ENCODE results near the gene TMEM198. TPM values are rescaled to one million over a fixed set of nuclear protein-coding genes. Genes with fewer than 3 reads are reported as not detected.
A peak's percentile ranks its signal among the peaks of the same experiment; 100 is the strongest.

TMEM198 gene
- polyA plus RNA-seq, 1 donor from 2014 or later, result 44.0 TPM

DNA sequence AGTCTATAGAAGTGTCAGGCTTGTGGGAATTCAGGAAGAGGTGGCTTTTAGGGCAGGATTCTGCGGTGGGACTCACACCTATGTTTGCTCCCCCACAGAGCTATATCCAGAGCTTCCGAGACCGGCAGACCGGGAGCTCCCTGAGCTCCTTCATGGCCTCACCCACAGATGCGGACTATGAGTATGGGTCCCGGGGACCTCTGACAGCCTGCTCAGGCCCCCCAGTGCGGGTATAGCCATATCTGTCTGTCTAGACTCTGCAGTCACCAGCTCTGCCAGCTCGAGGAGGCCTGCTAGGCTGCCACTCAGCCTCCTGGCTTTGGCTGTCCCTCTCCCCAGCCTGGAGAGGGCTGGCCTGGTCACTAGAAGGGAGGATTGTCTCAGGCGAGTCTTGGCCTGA is 5.8 kb downstream of the TMEM198 start:
- Histone ChIP-seq H3K79me2 (replicated peaks; ENCODE audit: insufficient read depth, low read length) (peaks cover 10% of the 10 kb centered on the region), H3K27me3 (ENCODE audit: insufficient read depth, low read depth, low read length) (peaks cover 3% of the 10 kb centered on the region), H3K27ac (ENCODE audit: low read length) (no peak overlapping the region), H3K4me2 (ENCODE audit: low read length) (no peak overlapping the region), H3K9ac (ENCODE audit: low read length) (no peak overlapping the region), H3F3A (ENCODE audit: insufficient read depth, low read length, poor library complexity, severe bottlenecking) (no peaks in the 10 kb centered on the region), H2AFZ (ENCODE audit: low read depth, low read length) (no peak overlapping the region), H3K9me2 (ENCODE audit: insufficient read depth, low read length) (no peaks in the 10 kb centered on the region), H4K20me1 (ENCODE audit: insufficient read depth) (peaks cover 2% of the 10 kb centered on the region), H3K9me3 (ENCODE audit: low read length) (no peaks in the 10 kb centered on the region), H3K4me3 (ENCODE audit: low read length) (no peak overlapping the region), H3K36me3 (ENCODE audit: insufficient read depth, low read length) (no peaks in the 10 kb centered on the region)
- TF ChIP-seq EP300 (conservative IDR thresholded peaks at IDR 0.05; ENCODE audit: poor library complexity, severe bottlenecking) (no peak), POLR2AphosphoS5 (IDR thresholded peaks at IDR 0.05) (no peak), TAF1 (IDR thresholded peaks at IDR 0.05; ENCODE audit: low read depth) (no peak), CTCF (IDR thresholded peaks at IDR 0.05; ENCODE audit: poor library complexity, severe bottlenecking) (no peak), SMC3 (conservative IDR thresholded peaks at IDR 0.05; ENCODE audit: poor library complexity) (no peak)
- TF ChIP-seq, protein P1, sequence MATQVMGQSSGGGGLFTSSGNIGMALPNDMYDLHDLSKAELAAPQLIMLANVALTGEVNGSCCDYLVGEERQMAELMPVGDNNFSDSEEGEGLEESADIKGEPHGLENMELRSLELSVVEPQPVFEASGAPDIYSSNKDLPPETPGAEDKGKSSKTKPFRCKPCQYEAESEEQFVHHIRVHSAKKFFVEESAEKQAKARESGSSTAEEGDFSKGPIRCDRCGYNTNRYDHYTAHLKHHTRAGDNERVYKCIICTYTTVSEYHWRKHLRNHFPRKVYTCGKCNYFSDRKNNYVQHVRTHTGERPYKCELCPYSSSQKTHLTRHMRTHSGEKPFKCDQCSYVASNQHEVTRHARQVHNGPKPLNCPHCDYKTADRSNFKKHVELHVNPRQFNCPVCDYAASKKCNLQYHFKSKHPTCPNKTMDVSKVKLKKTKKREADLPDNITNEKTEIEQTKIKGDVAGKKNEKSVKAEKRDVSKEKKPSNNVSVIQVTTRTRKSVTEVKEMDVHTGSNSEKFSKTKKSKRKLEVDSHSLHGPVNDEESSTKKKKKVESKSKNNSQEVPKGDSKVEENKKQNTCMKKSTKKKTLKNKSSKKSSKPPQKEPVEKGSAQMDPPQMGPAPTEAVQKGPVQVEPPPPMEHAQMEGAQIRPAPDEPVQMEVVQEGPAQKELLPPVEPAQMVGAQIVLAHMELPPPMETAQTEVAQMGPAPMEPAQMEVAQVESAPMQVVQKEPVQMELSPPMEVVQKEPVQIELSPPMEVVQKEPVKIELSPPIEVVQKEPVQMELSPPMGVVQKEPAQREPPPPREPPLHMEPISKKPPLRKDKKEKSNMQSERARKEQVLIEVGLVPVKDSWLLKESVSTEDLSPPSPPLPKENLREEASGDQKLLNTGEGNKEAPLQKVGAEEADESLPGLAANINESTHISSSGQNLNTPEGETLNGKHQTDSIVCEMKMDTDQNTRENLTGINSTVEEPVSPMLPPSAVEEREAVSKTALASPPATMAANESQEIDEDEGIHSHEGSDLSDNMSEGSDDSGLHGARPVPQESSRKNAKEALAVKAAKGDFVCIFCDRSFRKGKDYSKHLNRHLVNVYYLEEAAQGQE (IDR thresholded peaks at IDR 0.05; ENCODE audit: borderline replicate concordance), result no peak

DNA sequence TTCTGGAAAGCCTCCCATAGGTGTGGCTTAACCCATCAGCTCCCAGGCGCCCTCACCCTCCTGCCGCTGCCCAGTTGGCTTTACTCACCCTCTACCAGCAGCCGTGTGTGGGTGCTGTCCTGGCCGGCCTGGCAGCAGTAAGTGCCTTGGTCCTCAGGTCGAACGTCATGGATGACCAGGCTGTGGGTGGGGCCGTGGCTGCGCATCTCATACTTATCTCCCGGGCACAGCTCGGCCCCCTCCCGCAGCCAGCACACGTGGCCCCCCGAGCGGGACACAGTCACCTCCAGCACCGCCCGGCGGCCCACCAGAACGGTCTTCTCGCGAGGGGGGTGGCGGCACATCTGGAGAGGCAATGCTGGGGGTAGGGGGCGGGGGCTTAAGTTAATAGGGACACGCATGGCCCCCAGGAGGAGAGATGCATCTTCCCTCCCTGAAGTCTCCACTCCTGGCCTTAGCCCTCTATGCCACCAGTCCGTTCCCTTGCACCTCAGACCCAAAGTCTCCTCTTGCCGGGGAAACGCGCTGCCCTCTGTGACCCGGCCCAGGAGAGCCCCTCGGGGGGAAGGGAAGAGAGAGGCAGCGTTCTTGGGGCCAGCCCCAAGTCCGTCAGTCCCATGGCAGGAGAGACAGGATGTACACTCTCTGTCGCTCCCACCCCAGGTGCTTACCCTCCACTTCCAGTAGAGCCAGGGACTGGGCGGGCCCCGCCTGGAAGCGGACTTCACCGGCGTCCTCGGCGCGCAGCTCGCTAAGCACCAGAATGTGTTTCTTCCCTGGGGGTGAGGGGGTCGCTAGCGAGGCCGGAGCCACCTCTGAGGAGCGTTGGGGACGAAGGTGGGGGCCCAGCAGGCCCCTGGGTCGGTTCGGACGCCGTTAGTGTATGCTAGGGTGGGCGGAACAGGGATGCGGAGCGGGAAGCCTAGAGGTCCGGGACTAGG is 7.9 kb downstream of the TMEM198 start:
- Histone ChIP-seq H3K9ac (ENCODE audit: low read length) (peak overlapping the region; percentile 53), H3K27ac (ENCODE audit: low read length) (no peak overlapping the region), H3K36me3 (ENCODE audit: insufficient read depth, low read length) (no peaks in the 10 kb centered on the region)

More for the DNA sequence above, 7.9 kb downstream of the TMEM198 start:
- Histone ChIP-seq H3K4me3 (ENCODE audit: low read length) (peak overlapping the region; percentile 80), H3F3A (ENCODE audit: insufficient read depth, low read length, poor library complexity, severe bottlenecking) (no peaks in the 10 kb centered on the region), H2AFZ (ENCODE audit: low read depth, low read length) (no peak overlapping the region), H3K4me2 (ENCODE audit: low read length) (no peak overlapping the region), H3K27me3 (ENCODE audit: insufficient read depth, low read depth, low read length) (peaks cover 3% of the 10 kb centered on the region), H3K9me2 (ENCODE audit: insufficient read depth, low read length) (no peaks in the 10 kb centered on the region), H3K79me2 (replicated peaks; ENCODE audit: insufficient read depth, low read length) (no peaks in the 10 kb centered on the region), H3K9me3 (ENCODE audit: low read length) (no peaks in the 10 kb centered on the region), H4K20me1 (ENCODE audit: insufficient read depth) (no peaks in the 10 kb centered on the region)
- TF ChIP-seq TAF1 (IDR thresholded peaks at IDR 0.05; ENCODE audit: low read depth) (no peak), RAD21 (conservative IDR thresholded peaks at IDR 0.05) (no peak), SMC3 (conservative IDR thresholded peaks at IDR 0.05; ENCODE audit: poor library complexity) (no peak), MXI1 (conservative IDR thresholded peaks at IDR 0.05; ENCODE audit: poor library complexity, severe bottlenecking) (no peak), POLR2AphosphoS5 (IDR thresholded peaks at IDR 0.05) (no peak), EP300 (conservative IDR thresholded peaks at IDR 0.05; ENCODE audit: poor library complexity, severe bottlenecking) (no peak), EZH2 (IDR thresholded peaks at IDR 0.05; ENCODE audit: borderline replicate concordance, insufficient read depth, low read length, poor library complexity, severe bottlenecking) (no peak), CTCF (IDR thresholded peaks at IDR 0.05; ENCODE audit: poor library complexity, severe bottlenecking) (no peak)
- TF ChIP-seq, protein P1 (IDR thresholded peaks at IDR 0.05; ENCODE audit: borderline replicate concordance), result no peak
